H1 (cell line): ENCODE results near the gene ZNF3. TPM values are rescaled to one million over a fixed set of nuclear protein-coding genes. Genes with fewer than 3 reads are reported as not detected.

Source experiments
- CTCF ChIA-PET: fragments of 300-600 bp; sonication (Branson Sonifier 250); formaldehyde crosslinking; loops from one replicate; lab custom pipeline; 2021; ENCODE audit not compliant: partially characterized antibody; lab: Charles Lee
- POLR2A ChIA-PET: fragments of 300-600 bp; sonication (Branson Sonifier 250); formaldehyde crosslinking; loops from one replicate; lab custom pipeline; 2021; ENCODE audit warnings: inconsistent platforms; ENCODE audit not compliant: partially characterized antibody; lab: Charles Lee
- DNase-seq, 2 experiments: peaks; one replicate each; pipeline versions ENCODE4 v3.0.0 to v3.0.0-alpha.2; 2010 to 2022; ENCODE audit warnings: low spot score in 2 of 2, low read depth in 1 of 2, mixed read lengths in 1 of 2
- FAIRE-seq: peaks from 2 replicates; lab custom pipeline; 2011; peaks lifted over from hg19 to GRCh38; lab: Jason Lieb, UNC
- H2AFZ ChIP-seq: 2 replicates; pipeline ENCODE4 v1.8.1; 2012; ENCODE audit warnings: low read length, inconsistent platforms
- H2AK5ac ChIP-seq: 2 replicates; pipeline ENCODE4 v1.6.1; 2013; ENCODE audit warnings: low read depth, low read length
- H2BK120ac ChIP-seq: replicated peaks from 2 replicates; pipeline ENCODE3; 2013; ENCODE audit warnings: low read depth, low read length, inconsistent platforms
- H2BK12ac ChIP-seq: 2 replicates; pipeline ENCODE4 v1.6.1; 2013; ENCODE audit warnings: low read depth, low read length
- H2BK15ac ChIP-seq: 2 replicates; pipeline ENCODE4 v1.6.1; 2013; ENCODE audit warnings: low read length
- H2BK20ac ChIP-seq: 2 replicates; pipeline ENCODE4 v1.6.1; 2013; ENCODE audit warnings: low read length
- H2BK5ac ChIP-seq: 2 replicates; pipeline ENCODE4 v1.6.1; 2013; ENCODE audit warnings: low read depth, low read length
- H3K14ac ChIP-seq: 2 replicates; pipeline ENCODE4 v1.6.1; 2013; ENCODE audit warnings: inconsistent platforms; ENCODE audit not compliant: insufficient read length
- H3K18ac ChIP-seq: 2 replicates; pipeline ENCODE4 v1.6.1; 2013; ENCODE audit warnings: low read length; ENCODE audit errors: extremely low read depth
- H3K23ac ChIP-seq: 2 replicates; pipeline ENCODE4 v1.6.1; 2013; ENCODE audit warnings: inconsistent platforms; ENCODE audit not compliant: insufficient read length
- H3K23me2 ChIP-seq: 2 replicates; pipeline ENCODE4 v1.6.1; 2013; ENCODE audit warnings: low read depth, low read length
- H3K27ac ChIP-seq: 2 replicates; pipeline ENCODE4 v1.6.1; 2011; ENCODE audit warnings: low read depth, low read length, inconsistent platforms
- H3K27me3 ChIP-seq, 4 experiments: replicated peaks in 1 of 4; 1 replicate in 1 of 4; 2 replicates in 3 of 4; pipeline versions ENCODE4 v1.6.1 to v1.8.1; 2011 to 2013; ENCODE audit warnings: low read length in 3 of 4, mild to moderate bottlenecking in 3 of 4, inconsistent platforms in 2 of 4, mixed read lengths in 2 of 4, moderate library complexity in 1 of 4; ENCODE audit not compliant: control insufficient read depth in 3 of 4, insufficient read depth in 3 of 4; ENCODE audit errors: extremely low read depth in 1 of 4
- H3K36me3 ChIP-seq, 4 experiments: 2 replicates each; pipeline versions ENCODE4 v1.6.1 to v1.8.1; 2011 to 2013; ENCODE audit warnings: mild to moderate bottlenecking in 4 of 4, low read length in 3 of 4, moderate library complexity in 2 of 4, control low read depth in 1 of 4, inconsistent platforms in 1 of 4; ENCODE audit not compliant: insufficient read depth in 4 of 4, control insufficient read depth in 2 of 4
- H3K4ac ChIP-seq: replicated peaks from 2 replicates; pipeline ENCODE3; 2013; ENCODE audit warnings: low read length, low read depth, mixed read lengths, inconsistent platforms; ENCODE audit not compliant: insufficient read length
- H3K4me1 ChIP-seq, 4 experiments: replicated peaks in 1 of 4; 1 replicate in 1 of 4; 2 replicates in 3 of 4; pipeline versions ENCODE4 v1.6.1 to v1.8.1; 2011 to 2013; ENCODE audit warnings: low read length in 3 of 4, inconsistent platforms in 2 of 4, mixed read lengths in 1 of 4; ENCODE audit not compliant: insufficient read depth in 4 of 4, control insufficient read depth in 3 of 4
- H3K4me2 ChIP-seq, 2 experiments: 2 replicates each; pipeline versions ENCODE4 v1.6.1 to v1.8.1; 2011 to 2013; ENCODE audit warnings: low read depth in 2 of 2, low read length in 2 of 2, control low read depth in 1 of 2, inconsistent platforms in 1 of 2, mild to moderate bottlenecking in 1 of 2; ENCODE audit not compliant: insufficient read depth in 1 of 2
- H3K4me3 ChIP-seq, 4 experiments: fragments of 200-600, 300-600 bp in 1 of 4; sonication (generic), shearing (Covaris generic), sonication (Bioruptor Twin) in 1 of 4; 2 replicates each; pipeline versions ENCODE4 v1.5.1 to v1.8.1; 2011 to 2016; ENCODE audit warnings: low read length in 4 of 4, low read depth in 3 of 4, control low read depth in 2 of 4, inconsistent platforms in 2 of 4, mild to moderate bottlenecking in 2 of 4, mixed read lengths in 1 of 4, moderate library complexity in 1 of 4; ENCODE audit not compliant: insufficient read depth in 2 of 4; ENCODE audit errors: extremely low read depth in 1 of 4
- H3K56ac ChIP-seq: replicated peaks from 2 replicates; pipeline ENCODE3; 2013; ENCODE audit warnings: low read depth, mild to moderate bottlenecking, mixed read lengths, low read length, inconsistent platforms; ENCODE audit not compliant: insufficient read length
- H3K79me1 ChIP-seq: 2 replicates; pipeline ENCODE4 v1.6.1; 2013; ENCODE audit warnings: low read depth, low read length, control low read depth
- H3K79me2 ChIP-seq, 2 experiments: 2 replicates each; pipeline versions ENCODE4 v1.6.1 to v1.8.1; 2012 to 2013; ENCODE audit warnings: low read length in 2 of 2, mild to moderate bottlenecking in 2 of 2, inconsistent platforms in 1 of 2; ENCODE audit not compliant: insufficient read depth in 2 of 2, control insufficient read depth in 1 of 2
- H3K9ac ChIP-seq, 4 experiments: replicated peaks in 1 of 4; 1 replicate in 1 of 4; 2 replicates in 3 of 4; pipeline versions ENCODE4 v1.6.1 to v1.8.1; 2011 to 2013; ENCODE audit warnings: low read depth in 3 of 4, low read length in 3 of 4, control low read depth in 2 of 4, mild to moderate bottlenecking in 2 of 4, moderate library complexity in 2 of 4, inconsistent platforms in 1 of 4; ENCODE audit errors: extremely low read depth in 1 of 4
- H3K9me3 ChIP-seq, 2 experiments: 2 replicates each; pipeline versions ENCODE4 v1.6.1 to v1.8.1; 2012 to 2013; ENCODE audit warnings: mild to moderate bottlenecking in 2 of 2, moderate library complexity in 2 of 2, control low read depth in 1 of 2, inconsistent platforms in 1 of 2, low read depth in 1 of 2, low read length in 1 of 2, mixed read lengths in 1 of 2; ENCODE audit not compliant: insufficient read depth in 2 of 2
- H4K20me1 ChIP-seq, 2 experiments: replicated peaks in 1 of 2; 2 replicates each; pipeline versions ENCODE3 to v1.8.1; 2011 to 2013; ENCODE audit warnings: inconsistent platforms in 2 of 2, low read length in 2 of 2, mild to moderate bottlenecking in 1 of 2; ENCODE audit not compliant: insufficient read depth in 2 of 2, control insufficient read depth in 1 of 2
- H4K5ac ChIP-seq: 2 replicates; pipeline ENCODE4 v1.6.1; 2013; ENCODE audit warnings: low read length, low read depth, mixed read lengths, inconsistent platforms; ENCODE audit not compliant: insufficient read length
- H4K8ac ChIP-seq: 2 replicates; pipeline ENCODE4 v1.8.0; 2013; ENCODE audit warnings: mild to moderate bottlenecking, moderate library complexity, low read length, inconsistent platforms; ENCODE audit not compliant: insufficient read depth; ENCODE audit errors: extremely low read depth
- H4K91ac ChIP-seq: replicated peaks from 2 replicates; pipeline ENCODE3; 2013; ENCODE audit warnings: low read length, mixed read lengths, inconsistent platforms; ENCODE audit not compliant: insufficient read length
- CHD1 ChIP-seq: IDR thresholded peaks from 2 replicates; pipeline ENCODE4 v1.6.1; 2012; ENCODE audit warnings: low read depth, low read length, improper control_type of control experiment
- CHD2 ChIP-seq: IDR thresholded peaks from 2 replicates; pipeline ENCODE4 v1.6.1; 2012; ENCODE audit warnings: low read length, improper control_type of control experiment
- CREB1 ChIP-seq: IDR thresholded peaks from 2 replicates; pipeline ENCODE4 v1.6.1; 2012; ENCODE audit warnings: inconsistent platforms
- JUND ChIP-seq: IDR thresholded peaks from 2 replicates; pipeline ENCODE4 v1.6.1; 2011; ENCODE audit warnings: mild to moderate bottlenecking, improper control_type of control experiment, low read length
- KDM1A ChIP-seq: fragments of 200-600, 300-600 bp; sonication (generic); IDR thresholded peaks from 2 replicates; pipeline ENCODE4 v1.7.1; 2016; ENCODE audit warnings: mild to moderate bottlenecking, low read length, borderline replicate concordance
- KDM4A ChIP-seq: IDR thresholded peaks from one replicate; pipeline ENCODE4 v1.7.1; 2012; ENCODE audit warnings: low read depth, mild to moderate bottlenecking, moderate library complexity, low read length, inconsistent platforms; ENCODE audit not compliant: severe bottlenecking
- KDM5A ChIP-seq: fragments of 200-600 bp; IDR thresholded peaks from 2 replicates; pipeline ENCODE4 v1.7.1; 2012; ENCODE audit warnings: mild to moderate bottlenecking, low read length, inconsistent platforms, mixed read lengths
- POLR2AphosphoS5 ChIP-seq: IDR thresholded peaks from 2 replicates; pipeline ENCODE4 v1.6.1; 2011; ENCODE audit warnings: low read depth, low read length
- SIRT6 ChIP-seq: IDR thresholded peaks from one replicate; pipeline ENCODE4 v1.7.1; 2012; ENCODE audit warnings: low read length, inconsistent platforms
- TBP ChIP-seq: IDR thresholded peaks from 2 replicates; pipeline ENCODE4 v1.6.1; 2011; ENCODE audit warnings: low read depth, low read length, improper control_type of control experiment
- YY1 ChIP-seq: IDR thresholded peaks from 2 replicates; pipeline ENCODE4 v1.6.1; 2011; ENCODE audit warnings: low read depth, mild to moderate bottlenecking, low read length
- ZNF274 ChIP-seq: IDR thresholded peaks from 2 replicates; pipeline ENCODE4 v1.7.0; 2012; ENCODE audit warnings: low read length, borderline replicate concordance; ENCODE audit errors: extremely low read depth
- WGBS, 2 experiments: shearing (Covaris generic) in 1 of 2; methylation state at CpG; one replicate each; pipeline versions ENCODE4 v1.1.6 to v1.1.7; 2013 to 2015; ENCODE audit warnings: low lambda C conversion rate in 2 of 2, mixed read lengths in 2 of 2, inconsistent platforms in 1 of 2, low coverage in 1 of 2, missing lambda C conversion rate in 1 of 2; ENCODE audit not compliant: insufficient replicate concordance in 2 of 2, insufficient coverage in 1 of 2, insufficient read length in 1 of 2; ENCODE audit errors: extremely low coverage in 1 of 2, missing lambda C conversion rate in 1 of 2; 5-methylcytosine and 5-hydroxymethylcytosine counted together
- polyA plus RNA-seq, 7 experiments: library from polyadenylated mRNA; depleted of rRNA in 3 of 7; stranded (reverse) in 5 of 7; unstranded in 2 of 7; fragments of >200 nt in 5 of 7; fragments of 200-250 nt in 2 of 7; gene quantifications; 1 replicate in 5 of 7; 2 replicates in 1 of 7; 4 replicates in 1 of 7; pipeline versions ENCODE4 v1.2.1 to v1.2.3, GENCODE V29; 2011 to 2013; ENCODE audit warnings: missing spikeins in 2 of 7, mixed read lengths in 2 of 7
- total RNA-seq: library from RNA; stranded (reverse); fragmentation: NEBNext Ultra II Directional; extraction: Animal tissue kit (Norgen Biotek cat#: 25700); gene quantifications from 2 replicates; pipeline ENCODE4 v1.2.1, GENCODE V29; 2021

The ZNF3 gene
- total and polyA plus RNA-seq, 2 of the 8 experiments (the other 6 are each of a cell fraction or from before 2014, with no cell fraction given): 26.9 to 49.1 TPM

DNA sequence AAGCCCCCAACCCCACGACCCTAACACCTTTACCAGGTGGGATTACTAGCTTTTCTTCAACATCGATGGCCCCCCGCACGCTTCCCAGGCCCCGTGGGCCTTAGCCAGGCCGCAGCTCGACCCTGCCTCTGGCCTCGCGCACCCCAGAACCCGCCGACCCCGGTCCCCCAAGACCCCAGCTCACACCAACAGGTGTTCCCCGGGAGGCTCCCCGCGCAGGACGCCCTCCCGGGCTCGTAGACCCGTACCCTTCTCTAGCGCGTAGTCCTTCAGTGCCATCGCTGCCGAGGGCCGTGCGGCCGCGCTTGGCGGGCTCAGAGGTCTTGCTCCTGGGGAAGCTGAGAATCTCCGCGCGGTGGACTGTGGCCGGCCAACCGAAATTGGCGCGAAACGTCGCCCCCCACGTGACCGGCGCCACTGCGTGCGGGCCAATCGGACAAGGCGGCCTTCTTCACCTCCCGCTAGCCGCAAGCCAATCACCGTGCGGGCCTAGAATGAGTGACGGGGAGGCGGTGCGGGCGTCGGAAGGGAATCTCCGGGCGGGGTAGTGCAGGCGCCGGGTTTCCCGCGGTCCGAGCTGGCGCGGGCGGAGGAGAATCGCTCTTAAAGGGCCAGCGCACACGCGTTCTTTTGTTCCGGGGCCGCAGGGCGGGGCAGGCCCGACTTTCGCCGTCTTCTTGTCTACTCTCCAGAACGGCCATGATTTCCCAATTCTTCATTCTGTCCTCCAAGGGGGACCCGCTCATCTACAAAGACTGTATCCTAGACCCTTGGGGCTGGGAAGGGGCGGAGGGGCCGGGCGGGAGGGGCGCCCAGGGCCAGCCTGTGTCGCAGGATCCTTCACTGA is 19.7 kb upstream of the ZNF3 start, which contains the start of the genes AP4M1 and MCM7:
Gene AP4M1, plus strand, starts transcription at position 628 of the 847 bp plus-strand sequence. Its CDS starts 72 bp downstream, at position 700.
Gene MCM7, minus strand, starts transcription at position 382 of the 847 bp plus-strand sequence. Its CDS starts 103 bp downstream, at position 279.
- 1% methylated on average over 61 of the region's 80 CpGs; no CpG with 5 or more reads in 1 of the 2 experiments for WGBS, 2 experiments
- Histone ChIP-seq H4K8ac (peak within 1 kb of the TSS; percentile 100), H3K4me1 (peaks cover 0 to 8% (median 3%) of the 10 kb centered on the region in 4 experiments; a peak in 3 of 7 replicates), H4K91ac (peak within 1 kb of the TSS; percentile 99), H2BK15ac (peak within 1 kb of the TSS; percentile 92; the same call in 1 of the 2 replicates), H2BK120ac (no peak within 1 kb of the TSS), H3K56ac (peak within 1 kb of the TSS; percentile 91), H3K4me2 (peak within 1 kb of the TSS; percentile 77 to 85), H3K4ac (peak within 1 kb of the TSS; percentile 99), H2BK5ac (peak within 1 kb of the TSS; percentile 97), H3K79me2 (peaks cover 9 to 49% of the 10 kb centered on the region in 2 experiments), H4K5ac (peak within 1 kb of the TSS; percentile 99), H2AFZ (no peak within 1 kb of the TSS), H3K9me3 (no peaks in the 10 kb centered on the region), H3K14ac (no peak within 1 kb of the TSS), H2BK12ac (peak within 1 kb of the TSS; percentile 18; the same call in 1 of the 2 replicates), H2BK20ac (no peak within 1 kb of the TSS), H3K4me3 (peak within 1 kb of the TSS; percentile 76 to 97 (median 84)), H3K36me3 (peaks cover 32 to 46% (median 34%) of the 10 kb centered on the region in 4 experiments), H3K18ac (peak within 1 kb of the TSS; percentile 99), H3K27me3 (no peaks in the 10 kb centered on the region), H2AK5ac (peak within 1 kb of the TSS; percentile 66), H3K9ac (peak within 1 kb of the TSS; percentile 98 to 100 (median 100)), H4K20me1 (peaks cover 8 to 13% of the 10 kb centered on the region in 2 experiments), H3K27ac (peak within 1 kb of the TSS; percentile 98), H3K79me1 (peaks cover 8% of the 10 kb centered on the region), H3K23me2 (no peaks in the 10 kb centered on the region; the same call in 1 of the 2 replicates), H3K23ac (no peak within 1 kb of the TSS)
- DNase-seq (peak; percentile 94 to 98), FAIRE-seq (no peak)
- POLR2A ChIA-PET: interaction anchor here (0.6 to 20.0 kb wide), 50 partner anchors 13 to 789 kb away, joined by 3 to 722 read pairs (median 4); partner anchors contain the start of genes AZGP1, BUD31, CNPY4 and COPS6
- CTCF ChIA-PET: interaction anchor here (0.6 to 5.9 kb wide), 8 partner anchors 9 to 29 kb away, joined by 3 to 55 read pairs (median 5); partner anchors contain the start of gene MBLAC1
- TF ChIP-seq KDM5A: no peak
- no peak for TF ChIP-seq KDM4A
- TF ChIP-seq JUND: no peak
- TF ChIP-seq ZNF274: no peak
- TF ChIP-seq CHD1: peak; percentile 74; the same call in 1 of the 2 replicates
- TF ChIP-seq KDM1A: no peak
- TF ChIP-seq TBP: peak; percentile 91
- TF ChIP-seq CREB1: peak; percentile 33; the same call in 1 of the 2 replicates
- peak; percentile 95 for TF ChIP-seq POLR2AphosphoS5
- TF ChIP-seq CHD2: peak; percentile 62
- TF ChIP-seq YY1: no peak; the same call in 1 of the 2 replicates
- no peak for TF ChIP-seq SIRT6
